ENCODE measurements around the gene RIMBP3C. TPM values are rescaled to one million over a fixed set of nuclear protein-coding genes. Genes with fewer than 3 reads are reported as not detected.
"Not testable (repeated sequence)": the region's sequence is repeated elsewhere in the genome, so short reads cannot be mapped to it uniquely, and the experiment has no call there.

Gene RIMBP3C
- total and polyA plus RNA-seq, 3 donors from 2014 or later, result 14.4 to 20.8 (median 17.5) TPM

- WGBS, 2 donors, result 50% methylated on average over 1 of the region's 12 CpGs; no CpG with 5 or more reads in 1 of the 2 donors
- intact Hi-C loops (cut with DNase I; ENCODE audit: low total_unique reads); H3K27ac ChIP-seq; H3K4me3 ChIP-seq; H3K36me3 ChIP-seq (ENCODE audit: low read depth, missing control alignments); H3K9me3 ChIP-seq; H3K27me3 ChIP-seq; H3K4me1 ChIP-seq: not testable (repeated sequence)
- DNase-seq, result peak; percentile 6
Measured at GRCh38 chr22:21514117-21514516, 37.1 kb downstream of the RIMBP3C start.

GRCh38 chr22:21512022-21512421 lies 39.2 kb downstream of the RIMBP3C start:
- 75% methylated on average over 2 of the region's 11 CpGs; no CpG with 5 or more reads in 1 of the 2 donors for WGBS, 2 donors
- H3K27ac ChIP-seq; intact Hi-C loops (cut with DNase I; ENCODE audit: low total_unique reads); H3K4me1 ChIP-seq; H3K4me3 ChIP-seq; H3K36me3 ChIP-seq (ENCODE audit: low read depth, missing control alignments); H3K9me3 ChIP-seq; DNase-seq; H3K27me3 ChIP-seq: not testable (repeated sequence)

- H3K27ac ChIP-seq; intact Hi-C loops (cut with DNase I; ENCODE audit: low total_unique reads); H3K4me3 ChIP-seq; DNase-seq; H3K4me1 ChIP-seq; H3K27me3 ChIP-seq; H3K36me3 ChIP-seq (ENCODE audit: low read depth, missing control alignments); H3K9me3 ChIP-seq: not testable (repeated sequence)
- no CpG with 5 or more reads among the region's 9 CpGs for WGBS, 2 donors
Measured at GRCh38 chr22:21510397-21510796, 40.9 kb downstream of the RIMBP3C start.

- H3K36me3 ChIP-seq (ENCODE audit: low read depth, missing control alignments); H3K4me3 ChIP-seq; H3K27me3 ChIP-seq; H3K27ac ChIP-seq; intact Hi-C loops (cut with DNase I; ENCODE audit: low total_unique reads); DNase-seq; H3K4me1 ChIP-seq; H3K9me3 ChIP-seq: not testable (repeated sequence)
- no CpG with 5 or more reads among the region's 16 CpGs for WGBS, 2 donors
Measured at GRCh38 chr22:21499623-21500506, 51.4 kb downstream of the RIMBP3C start.

- intact Hi-C loops (cut with DNase I; ENCODE audit: low total_unique reads); H3K4me1 ChIP-seq; H3K27ac ChIP-seq; H3K36me3 ChIP-seq (ENCODE audit: low read depth, missing control alignments); H3K4me3 ChIP-seq; H3K27me3 ChIP-seq; DNase-seq; H3K9me3 ChIP-seq: not testable (repeated sequence)
- no CpG with 5 or more reads among the region's 7 CpGs for WGBS, 2 donors
Measured at GRCh38 chr22:21498489-21498888, 52.8 kb downstream of the RIMBP3C start.

GRCh38 chr22:21497984-21498383 lies 53.3 kb downstream of the RIMBP3C start:
- DNase-seq; H3K4me1 ChIP-seq; H3K27me3 ChIP-seq; intact Hi-C loops (cut with DNase I; ENCODE audit: low total_unique reads); H3K4me3 ChIP-seq; H3K27ac ChIP-seq; H3K36me3 ChIP-seq (ENCODE audit: low read depth, missing control alignments); H3K9me3 ChIP-seq: not testable (repeated sequence)
- no CpG with 5 or more reads among the region's 4 CpGs for WGBS, 2 donors

Small RNAs within 50 kb of the gene (small RNA-seq; reads per million reads assigned to genes)
- gene RF00492, result 0 reads per million in 2 donors
- 0 reads per million in 2 donors for gene RN7SKP221

Other genes with a start within 250 kb of the RIMBP3C start
- 10 to 100 TPM; 12.1 to 16.9 TPM for gene RIMBP3B, start 167.7 kb downstream of the RIMBP3C start, total RNA-seq
- 32.9 TPM for gene RIMBP3B, start 167.7 kb downstream of the RIMBP3C start, polyA plus RNA-seq (ENCODE audit: insufficient read depth, low read depth, low replicate concordance)
- gene HIC2, start 134.1 kb downstream of the RIMBP3C start, total RNA-seq, result 10 to 100 TPM; 24.0 to 24.4 TPM
- 11.1 TPM for gene HIC2, start 134.1 kb downstream of the RIMBP3C start, polyA plus RNA-seq (ENCODE audit: insufficient read depth, low read depth, low replicate concordance)
- gene TMEM191C, start 84.1 kb downstream of the RIMBP3C start, total RNA-seq, result 10 to 100 TPM; 54.4 to 78.2 TPM
- 35.3 TPM for gene TMEM191C, start 84.1 kb downstream of the RIMBP3C start, polyA plus RNA-seq (ENCODE audit: insufficient read depth, low read depth, low replicate concordance)
- 10 to 100 TPM; 61.4 to 66.8 TPM for gene UBE2L3, start 16.3 kb upstream of the RIMBP3C start, total RNA-seq
- 63.3 TPM for gene UBE2L3, start 16.3 kb upstream of the RIMBP3C start, polyA plus RNA-seq (ENCODE audit: insufficient read depth, low read depth, low replicate concordance)
- 10 to 100 TPM; 36.5 to 37.1 TPM for gene YDJC, start 78.6 kb upstream of the RIMBP3C start, total RNA-seq
- 9.9 TPM for gene YDJC, start 78.6 kb upstream of the RIMBP3C start, polyA plus RNA-seq (ENCODE audit: insufficient read depth, low read depth, low replicate concordance)
- 10 to 100 TPM; 16.0 to 28.6 TPM for gene CCDC116, start 81.3 kb upstream of the RIMBP3C start, total RNA-seq
- 54.0 TPM for gene CCDC116, start 81.3 kb upstream of the RIMBP3C start, polyA plus RNA-seq (ENCODE audit: insufficient read depth, low read depth, low replicate concordance)
- 10 to 100 TPM; 33.0 to 34.3 TPM for gene SDF2L1, start 90.8 kb upstream of the RIMBP3C start, total RNA-seq
- gene SDF2L1, start 90.8 kb upstream of the RIMBP3C start, polyA plus RNA-seq (ENCODE audit: insufficient read depth, low read depth, low replicate concordance), result 23.9 TPM
- 10 to 100 TPM; 64.6 to 65.3 TPM for gene PPIL2, start 114.6 kb upstream of the RIMBP3C start, total RNA-seq
- 35.5 TPM for gene PPIL2, start 114.6 kb upstream of the RIMBP3C start, polyA plus RNA-seq (ENCODE audit: insufficient read depth, low read depth, low replicate concordance)
- gene YPEL1, start 184.3 kb upstream of the RIMBP3C start, total RNA-seq, result 100 to 1,000 TPM in 1 of 2 donors, 10 to 100 TPM in 1; 83.6 to 169 TPM
- gene YPEL1, start 184.3 kb upstream of the RIMBP3C start, polyA plus RNA-seq (ENCODE audit: insufficient read depth, low read depth, low replicate concordance), result 168 TPM